ENCODE results near the gene PLPP3. TPM values are rescaled to one million over a fixed set of nuclear protein-coding genes. Genes with fewer than 3 reads are reported as not detected.

Gene PLPP3
- 106 TPM for total RNA-seq
- long read RNA-seq, transcript PLPP3-201 (6 exons, 3,292 nt) = major isoform, 96 of 126 reads
- long read RNA-seq, partial matches to known transcripts = 20 of 126 reads
- long read RNA-seq, other reads (novel, unspliced or antisense) = 8 of 126 reads

GRCh38 chr1:56578963-56579875, at the start of gene PLPP3:
Gene PLPP3, minus strand, starts transcription at chr1:56579563. Its CDS starts 547 bp downstream, at chr1:56579016.
- intact Hi-C loops (cut with DNase I) = loop anchor here (5.0 to 10.0 kb wide), 2 partner anchors 64 to 162 kb away; no protein-coding TSS in a partner anchor
- peaks cover 33% of the 10 kb centered on the region for H3K4me1 ChIP-seq
- DNase-seq (peak; percentile 90), ATAC-seq (peak; percentile 93)
- no peaks in the 10 kb centered on the region for H3K36me3 ChIP-seq
- peak within 1 kb of the TSS; percentile 89 for H3K4me3 ChIP-seq
- no peaks in the 10 kb centered on the region for H3K27me3 ChIP-seq (ENCODE audit: low read depth)
- TF ChIP-seq CTCF (IDR thresholded peaks at IDR 0.05) = peak; percentile 46
- no peaks in the 10 kb centered on the region for H3K9me3 ChIP-seq
- peak within 1 kb of the TSS; percentile 93 for H3K27ac ChIP-seq

- intact Hi-C loops (cut with DNase I) = no loop called here
- no peak for DNase-seq
- Histone ChIP-seq H3K27ac (no peak overlapping the region), H3K27me3 (ENCODE audit: low read depth) (no peaks in the 10 kb centered on the region), H3K4me3 (no peak overlapping the region), H3K9me3 (no peaks in the 10 kb centered on the region), H3K4me1 (no peaks in the 10 kb centered on the region), H3K36me3 (no peaks in the 10 kb centered on the region)
- TF ChIP-seq CTCF (IDR thresholded peaks at IDR 0.05) = no peak
- no peak for ATAC-seq
Measured at GRCh38 chr1:56627636-56628039, 48.3 kb upstream of the PLPP3 start.

- Histone ChIP-seq H3K4me1 (no peaks in the 10 kb centered on the region), H3K4me3 (no peak overlapping the region), H3K36me3 (no peaks in the 10 kb centered on the region), H3K9me3 (no peaks in the 10 kb centered on the region), H3K27me3 (ENCODE audit: low read depth) (no peaks in the 10 kb centered on the region), H3K27ac (no peak overlapping the region)
- no peak for DNase-seq
- no peak for TF ChIP-seq CTCF (IDR thresholded peaks at IDR 0.05)
- intact Hi-C loops (cut with DNase I) = no loop called here
- no peak for ATAC-seq
Measured at GRCh38 chr1:56627019-56627635, 47.8 kb upstream of the PLPP3 start.

GRCh38 chr1:56626546-56626945, 47.2 kb upstream of the PLPP3 start:
- Histone ChIP-seq H3K27me3 (ENCODE audit: low read depth) (no peaks in the 10 kb centered on the region), H3K4me3 (no peak overlapping the region)
- TF ChIP-seq CTCF (IDR thresholded peaks at IDR 0.05) = no peak

GRCh38 chr1:56625819-56626440, 46.6 kb upstream of the PLPP3 start:
- Histone ChIP-seq H3K36me3 (no peaks in the 10 kb centered on the region), H3K4me1 (no peaks in the 10 kb centered on the region), H3K9me3 (no peaks in the 10 kb centered on the region), H3K27me3 (ENCODE audit: low read depth) (no peaks in the 10 kb centered on the region), H3K4me3 (no peak overlapping the region), H3K27ac (no peak overlapping the region)
- TF ChIP-seq CTCF (IDR thresholded peaks at IDR 0.05) = no peak
- no peak for ATAC-seq
- DNase-seq = no peak
- intact Hi-C loops (cut with DNase I) = no loop called here

More at GRCh38 chr1:56626546-56626945, 47.2 kb upstream of the PLPP3 start:
- Histone ChIP-seq H3K36me3 (no peaks in the 10 kb centered on the region), H3K9me3 (no peaks in the 10 kb centered on the region), H3K4me1 (no peaks in the 10 kb centered on the region), H3K27ac (no peak overlapping the region)
- DNase-seq (no peak), ATAC-seq (no peak)
- intact Hi-C loops (cut with DNase I) = no loop called here

All from lower lobe of right lung (tissue), 2 donors.